HG03095 (cell line): ENCODE measurements around the gene PABPN1L.

Experiments used
- ATAC-seq: cut with Tn5 transposase; IDR thresholded peaks from one replicate; pipeline ENCODE4 v1.9.1; 2021; ENCODE audit warnings: moderate library complexity; ENCODE audit not compliant: unreplicated experiment

The PABPN1L gene

GRCh38 chr16:88870608-88871348, 4.3 kb upstream of the PABPN1L start:
- no peak for ATAC-seq

- ATAC-seq, result no peak
Measured at GRCh38 chr16:88869673-88869980, 3.2 kb upstream of the PABPN1L start.

GRCh38 chr16:88868974-88869672, 2.7 kb upstream of the PABPN1L start:
- ATAC-seq, result no peak

GRCh38 chr16:88867581-88868246, 1.3 kb upstream of the PABPN1L start:
- ATAC-seq, result no peak

- no peak for ATAC-seq
Measured at GRCh38 chr16:88865742-88866141, 718 bp downstream of the PABPN1L start.

GRCh38 chr16:88865310-88865709, 1.1 kb downstream of the PABPN1L start:
- ATAC-seq, result no peak

- no peak for ATAC-seq
Measured at GRCh38 chr16:88864521-88864920, 1.9 kb downstream of the PABPN1L start.

GRCh38 chr16:88864099-88864498, 2.4 kb downstream of the PABPN1L start:
- no peak for ATAC-seq

- ATAC-seq, result no peak
Measured at GRCh38 chr16:88863426-88863825, 3.0 kb downstream of the PABPN1L start.

- no peak for ATAC-seq
Measured at GRCh38 chr16:88862968-88863367, 3.5 kb downstream of the PABPN1L start.

- ATAC-seq, result no peak
Measured at GRCh38 chr16:88861359-88861758, 5.1 kb downstream of the PABPN1L start.

- no peak for ATAC-seq
Measured at GRCh38 chr16:88859381-88860091, 6.9 kb downstream of the PABPN1L start.

- peak; percentile 44 for ATAC-seq
Measured at GRCh38 chr16:88857728-88858339, 8.6 kb downstream of the PABPN1L start.

- ATAC-seq, result peak; percentile 53
Measured at GRCh38 chr16:88856828-88857727, 9.4 kb downstream of the PABPN1L start, which contains the start of the genes GALNS and TRAPPC2L. Gene GALNS, minus strand, starts transcription at chr16:88856947. Its CDS starts 70 bp downstream, at chr16:88856877. Gene TRAPPC2L, plus strand, starts transcription at chr16:88857127. Its CDS starts 24 bp downstream, at chr16:88857151.

- no peak for ATAC-seq
Measured at GRCh38 chr16:88856122-88856827, 10.2 kb downstream of the PABPN1L start.

- ATAC-seq, result no peak
Measured at GRCh38 chr16:88855736-88856121, 10.7 kb downstream of the PABPN1L start.

- ATAC-seq, result no peak
Measured at GRCh38 chr16:88855176-88855575, 11.3 kb downstream of the PABPN1L start.

- no peak for ATAC-seq
Measured at GRCh38 chr16:88854306-88855111, 12.0 kb downstream of the PABPN1L start.
